Activated CD8-positive, alpha-beta memory T cell treated with anti-CD3 and anti-CD28 coated beads, Interleukin-2, amount 10 ng/mL, durations not matched to agents 7 days and 5 days (primary cell): Measurements from ENCODE around the gene MAGEA9. TPM values are rescaled to one million over a fixed set of nuclear protein-coding genes. Genes with fewer than 3 reads are reported as not detected.
"Not testable (repeated sequence)": the region's sequence is repeated elsewhere in the genome, so short reads cannot be mapped to it uniquely, and the experiment has no call there.

Source experiments
- ATAC-seq: fragments of 150-1000 bp; cut with Tn5 transposase; one replicate; pipeline ENCODE4 v1.10.0; 2021; ENCODE audit warnings: moderate library complexity
- CTCF ChIA-PET: fragments of 350-600 bp; sonication (Branson Sonifier 250); formaldehyde crosslinking; loops from one replicate; lab custom pipeline; 2021; ENCODE audit warnings: antibody characterized with exemption; lab: Charles Lee
- DNase-seq: peaks from one replicate; pipeline ENCODE4 v3.0.0-alpha.2; 2020
- H3K27ac Mint-ChIP-seq: one replicate; pipeline ENCODE4 v1.8.0; 2021; ENCODE audit warnings: mild to moderate bottlenecking, mixed read lengths
- H3K27me3 Mint-ChIP-seq: one replicate; pipeline ENCODE4 v1.8.0; 2021; ENCODE audit warnings: mixed read lengths
- H3K36me3 Mint-ChIP-seq: one replicate; pipeline ENCODE4 v1.8.0; 2021; ENCODE audit warnings: mild to moderate bottlenecking, mixed read lengths
- H3K4me1 Mint-ChIP-seq: one replicate; pipeline ENCODE4 v1.8.0; 2021; ENCODE audit warnings: mixed read lengths
- H3K4me3 Mint-ChIP-seq: one replicate; pipeline ENCODE4 v1.8.0; 2021; ENCODE audit warnings: mild to moderate bottlenecking, moderate library complexity, mixed read lengths
- H3K9me3 Mint-ChIP-seq: one replicate; pipeline ENCODE4 v1.8.0; 2022; ENCODE audit warnings: low read depth, mixed read lengths
- total RNA-seq, 2 experiments: library from RNA; stranded (reverse); gene quantifications; one replicate each; pipeline ENCODE4 v1.2.3, GENCODE V29; 2021

Gene MAGEA9
- total RNA-seq, 2 experiments from 2014 or later, result not detected

DNA sequence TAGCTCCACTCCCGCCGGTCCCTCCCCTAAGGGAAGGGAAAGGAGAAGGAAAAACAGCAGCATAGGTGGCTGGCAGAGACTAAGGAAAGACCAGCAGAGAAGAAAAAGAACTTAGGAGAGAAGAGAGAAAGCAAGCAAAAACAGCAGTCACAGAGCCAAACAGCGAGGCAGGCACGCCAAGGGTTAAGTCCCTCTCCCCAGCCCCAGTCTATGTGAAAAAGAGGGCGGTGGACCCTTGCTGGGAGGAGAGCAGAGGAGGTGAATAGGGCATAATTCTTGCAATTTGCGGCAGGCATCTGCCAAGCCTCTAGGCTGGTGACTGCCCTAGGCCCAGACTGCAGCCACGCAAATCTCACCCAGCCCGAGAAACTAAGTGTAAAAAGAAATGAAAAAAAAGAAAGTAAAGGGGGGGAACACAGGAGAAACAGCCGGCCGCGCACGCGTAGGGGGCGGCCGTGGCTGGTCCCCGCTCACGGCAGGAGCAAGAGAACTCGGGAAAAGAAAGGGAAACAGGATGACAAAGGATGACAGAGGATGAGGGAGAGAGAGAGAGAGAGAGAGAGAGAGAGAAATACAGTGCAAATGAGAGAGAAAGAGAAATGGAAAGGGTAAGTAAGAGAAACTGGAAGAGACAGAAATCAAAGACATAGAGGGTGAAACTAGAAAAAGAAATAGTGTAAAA is 48.6 kb downstream of the MAGEA9 start:
- ATAC-seq, result peak; percentile 80
- DNase-seq, result peak; percentile 61
- H3K4me1 Mint-ChIP-seq, result peaks cover 44% of the 10 kb centered on the region
- CTCF ChIA-PET, result interaction anchor here (0.7 to 1.1 kb wide), 2 partner anchors 27 to 1371 kb away, joined by 3 read pairs; no protein-coding TSS in a partner anchor
- peaks cover 2% of the 10 kb centered on the region for H3K36me3 Mint-ChIP-seq
- H3K9me3 Mint-ChIP-seq, result no peaks in the 10 kb centered on the region
- H3K4me3 Mint-ChIP-seq, result peak overlapping the region; percentile 80
- peak overlapping the region; percentile 96 for H3K27ac Mint-ChIP-seq
- H3K27me3 Mint-ChIP-seq, result no peaks in the 10 kb centered on the region

DNA sequence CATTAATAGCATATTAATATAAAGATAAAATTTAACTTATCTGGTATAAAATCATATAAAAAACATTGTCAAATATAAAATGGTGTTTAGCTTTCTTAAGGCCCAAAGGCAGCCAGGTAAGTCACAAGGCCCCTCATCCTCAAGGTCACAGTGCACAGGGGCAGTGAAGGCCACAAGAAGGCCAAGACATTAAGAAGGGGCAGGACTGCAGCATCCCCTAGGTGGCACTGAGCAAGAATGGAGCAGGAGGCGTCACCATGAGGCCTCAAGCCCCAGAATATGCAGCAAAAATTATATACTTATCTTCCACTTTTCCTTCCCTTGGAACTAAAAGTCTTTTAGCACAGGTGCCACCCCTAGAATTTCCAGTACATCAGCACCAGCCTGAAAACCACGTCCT is 49.7 kb downstream of the MAGEA9 start:
- Mint-ChIP-seq H3K9me3 (no peaks in the 10 kb centered on the region), H3K4me1 (peaks cover 37% of the 10 kb centered on the region), H3K36me3 (peaks cover 2% of the 10 kb centered on the region), H3K4me3 (no peak overlapping the region), H3K27ac (no peak overlapping the region), H3K27me3 (no peaks in the 10 kb centered on the region)
- DNase-seq (no peak), ATAC-seq (no peak)
- CTCF ChIA-PET, result no interaction called here

DNA sequence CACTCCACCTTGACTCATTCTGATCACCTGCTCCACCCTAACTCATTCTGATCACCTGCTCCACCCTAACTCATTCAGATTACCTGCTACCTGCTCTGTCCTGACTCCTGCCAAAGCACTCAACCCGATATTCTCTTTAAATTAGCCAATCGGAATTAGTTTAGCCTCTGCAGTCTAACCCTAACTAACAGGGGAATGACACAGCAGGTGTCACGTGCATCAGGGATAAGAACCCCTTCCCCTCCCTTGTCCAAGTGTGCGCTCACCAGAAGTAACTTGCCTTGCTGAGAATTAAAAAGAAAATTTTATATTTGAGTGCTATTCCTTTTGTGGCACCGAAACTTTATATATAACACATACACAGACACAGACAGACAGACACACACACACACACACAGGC is 55.0 kb downstream of the MAGEA9 start:
- H3K27me3 Mint-ChIP-seq, H3K36me3 Mint-ChIP-seq, H3K9me3 Mint-ChIP-seq, ATAC-seq, H3K4me3 Mint-ChIP-seq, DNase-seq, H3K27ac Mint-ChIP-seq, CTCF ChIA-PET: not testable (repeated sequence)
- peaks cover 12% of the 10 kb centered on the region for H3K4me1 Mint-ChIP-seq

DNA sequence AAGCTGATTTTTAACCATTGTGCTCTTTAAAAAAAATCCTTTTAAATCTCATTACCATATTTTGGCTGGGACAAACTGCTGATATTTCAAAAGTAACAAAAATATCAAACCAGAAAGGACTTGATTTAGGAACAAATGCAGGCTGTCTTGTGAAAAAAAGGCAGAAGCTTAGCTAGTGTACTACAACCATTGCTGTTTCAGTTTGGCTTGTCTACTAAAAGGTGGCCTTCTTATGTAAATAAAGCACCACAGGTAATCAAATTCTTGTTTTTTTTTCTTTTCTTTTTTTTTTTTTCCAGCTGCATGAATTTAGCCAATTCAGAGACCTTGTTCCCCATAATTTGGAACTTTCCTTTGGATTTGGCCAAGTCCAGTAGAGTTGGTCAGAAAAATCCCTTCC is 55.4 kb downstream of the MAGEA9 start:
- Mint-ChIP-seq H3K27me3 (no peaks in the 10 kb centered on the region), H3K4me1 (peaks cover 12% of the 10 kb centered on the region), H3K4me3 (no peak overlapping the region), H3K27ac (no peak overlapping the region), H3K9me3 (no peaks in the 10 kb centered on the region), H3K36me3 (peaks cover 3% of the 10 kb centered on the region)
- ATAC-seq, result no peak
- CTCF ChIA-PET, result no interaction called here
- no peak for DNase-seq

Other genes with a start within 250 kb of the MAGEA9 start
- 10 to 100 TPM; 45.2 to 50.6 TPM for gene EOLA1, start 240.9 kb upstream of the MAGEA9 start, total RNA-seq
- gene HSFX3, start 232.0 kb upstream of the MAGEA9 start, total RNA-seq, result under 1 TPM in 1 of 2 experiments, not detected in 1; 0.29 TPM
- not detected for gene MAGEA9B, start 194.5 kb upstream of the MAGEA9 start, total RNA-seq
- under 1 TPM; 0.23 to 0.53 TPM for gene HSFX2, start 186.6 kb upstream of the MAGEA9 start, total RNA-seq
- gene TMEM185A, start 150.1 kb upstream of the MAGEA9 start, total RNA-seq, result 10 to 100 TPM; 20.4 to 32.2 TPM
- not detected for gene MAGEA11, start 69.9 kb upstream of the MAGEA9 start, total RNA-seq
- gene HSFX1, start 7.9 kb upstream of the MAGEA9 start, total RNA-seq, result under 1 TPM; 0.61 to 0.80 TPM
- not detected for gene MAGEA8, start 99.3 kb downstream of the MAGEA9 start, total RNA-seq
- under 1 TPM in 1 of 2 experiments, not detected in 1; 0.37 TPM for gene HSFX4, start 147.6 kb downstream of the MAGEA9 start, total RNA-seq
- 10 to 100 TPM; 53.4 to 73.7 TPM for gene EOLA2, start 156.6 kb downstream of the MAGEA9 start, total RNA-seq